Fibroblast of lung (primary cell): ENCODE measurements around the gene TOR4A. TPM values are rescaled to one million over a fixed set of nuclear protein-coding genes. Genes with fewer than 3 reads are reported as not detected.

Experiments
- DNase-seq, 2 donors: peaks; one replicate each; pipeline versions ENCODE4 v3.0.0 to v3.0.0-alpha.2; 2010; ENCODE audit warnings: low read depth in 2 of 2
- H2AFZ ChIP-seq: 2 replicates; pipeline ENCODE4 v1.5.1; 2012; ENCODE audit warnings: low read length, control low read depth, inconsistent platforms
- H3K27ac ChIP-seq: 2 replicates; pipeline ENCODE4 v1.5.1; 2011; ENCODE audit warnings: low read length, control low read depth; ENCODE audit not compliant: insufficient read depth
- H3K27me3 ChIP-seq: 2 replicates; pipeline ENCODE4 v1.5.1; 2011; ENCODE audit warnings: mild to moderate bottlenecking, low read length; ENCODE audit not compliant: control insufficient read depth, insufficient read depth
- H3K36me3 ChIP-seq: 2 replicates; pipeline ENCODE4 v1.5.1; 2011; ENCODE audit warnings: low read length; ENCODE audit not compliant: control insufficient read depth, insufficient read depth
- H3K4me1 ChIP-seq: 2 replicates; pipeline ENCODE4 v1.5.1; 2011; ENCODE audit warnings: low read length; ENCODE audit not compliant: control insufficient read depth, insufficient read depth; ENCODE audit errors: extremely low read depth
- H3K4me2 ChIP-seq: 2 replicates; pipeline ENCODE4 v1.5.1; 2011; ENCODE audit warnings: low read length, control low read depth; ENCODE audit not compliant: insufficient read depth; ENCODE audit errors: extremely low read depth
- H3K4me3 ChIP-seq, 4 experiments: fragments of 200-600 bp in 1 of 4; sonication (generic) in 1 of 4; replicated peaks in 1 of 4; 2 replicates each; pipeline ENCODE4 v1.5.1; 2011 to 2016; ENCODE audit warnings: low read length in 4 of 4, low read depth in 3 of 4, mild to moderate bottlenecking in 3 of 4, control low read depth in 2 of 4, inconsistent platforms in 1 of 4, mixed read lengths in 1 of 4; ENCODE audit not compliant: insufficient read depth in 1 of 4; ENCODE audit errors: control extremely low read depth in 1 of 4
- H3K79me2 ChIP-seq: 2 replicates; pipeline ENCODE4 v1.5.1; 2012; ENCODE audit warnings: mild to moderate bottlenecking, low read length, inconsistent platforms; ENCODE audit not compliant: control insufficient read depth, insufficient read depth
- H3K9ac ChIP-seq: 2 replicates; pipeline ENCODE4 v1.5.1; 2011; ENCODE audit warnings: mild to moderate bottlenecking, low read length, control low read depth; ENCODE audit not compliant: insufficient read depth
- H3K9me3 ChIP-seq: 2 replicates; pipeline ENCODE4 v1.5.1; 2012; ENCODE audit warnings: low read depth, low read length; ENCODE audit not compliant: control insufficient read depth, insufficient read depth
- H4K20me1 ChIP-seq: 2 replicates; pipeline ENCODE4 v1.5.1; 2011; ENCODE audit warnings: low read length; ENCODE audit not compliant: control insufficient read depth, insufficient read depth; ENCODE audit errors: extremely low read depth
- EZH2 ChIP-seq: IDR thresholded peaks from 2 replicates; pipeline ENCODE4 v1.5.1; 2012; ENCODE audit warnings: low read length, control low read depth, mild to moderate bottlenecking; ENCODE audit errors: missing control alignments
- polyA plus RNA-seq, 2 donors: library from polyadenylated mRNA; depleted of rRNA in 1 of 2; stranded (reverse) in 1 of 2; unstranded in 1 of 2; fragments of >200 nt; gene quantifications; 2 replicates each; pipeline ENCODE4 v1.2.1, GENCODE V29; 2011 to 2012; ENCODE audit warnings: missing spikeins in 1 of 2
- total RNA-seq: library from RNA; depleted of rRNA; stranded (reverse); fragments of >200 nt; gene quantifications from 2 replicates; pipeline ENCODE4 v1.2.1, GENCODE V29; 2014
- TF ChIP-seq, protein P1 (sequence below), 2 donors: IDR thresholded peaks in 1 of 2; conservative IDR thresholded peaks in 1 of 2; 1 replicate in 1 of 2; 2 replicates in 1 of 2; pipeline ENCODE4 v1.5.1; 2011 to 2012; ENCODE audit warnings: low read length in 2 of 2, control low read depth in 1 of 2, inconsistent platforms in 1 of 2, low read depth in 1 of 2, mild to moderate bottlenecking in 1 of 2

TOR4A gene
- total and polyA plus RNA-seq, 2 donors (not counting 1 experiment from before 2014, with no cell fraction given), result 3.3 to 22.1 TPM

DNA sequence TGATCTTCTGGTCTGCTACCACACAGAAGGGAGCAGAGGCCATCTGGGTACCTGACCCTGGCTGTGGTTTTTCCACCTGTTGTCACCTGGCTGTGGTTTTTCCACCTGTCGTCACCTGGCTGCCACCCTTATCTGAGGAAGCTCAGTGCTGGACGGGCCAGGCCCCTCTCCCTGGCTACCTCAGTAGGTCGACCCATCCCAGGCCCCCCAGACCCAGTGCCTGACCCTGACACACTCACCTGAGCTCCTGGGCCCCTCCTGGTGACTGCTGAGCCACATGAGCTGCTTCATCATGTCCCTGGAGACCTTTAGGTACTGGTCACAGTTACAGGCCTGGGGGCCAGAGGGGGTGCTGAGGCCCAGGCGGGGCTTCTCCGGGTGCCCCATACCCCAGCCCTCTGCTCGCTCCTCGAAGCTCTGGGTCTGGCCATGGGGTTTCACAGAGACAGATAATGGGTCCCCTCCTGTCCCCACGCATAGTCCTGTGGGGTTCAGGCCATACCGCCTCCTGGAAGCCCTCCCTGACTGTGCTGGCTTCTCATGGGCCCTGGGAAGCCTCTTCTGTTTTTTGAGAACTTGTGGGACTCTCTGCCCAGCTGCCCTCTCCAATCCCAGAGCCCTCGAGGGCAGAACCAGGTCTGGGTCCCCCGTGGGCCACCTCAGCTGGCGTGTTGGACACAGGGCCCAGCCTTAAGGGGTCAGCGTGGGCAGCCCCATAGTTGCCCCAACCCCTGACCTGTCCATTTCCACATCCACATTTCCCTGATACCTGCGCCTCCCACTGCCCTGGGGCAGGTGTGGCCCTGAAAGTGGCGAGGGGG is 32.1 kb downstream of the TOR4A start:
- TF ChIP-seq EZH2, result no peak
- TF ChIP-seq, protein P1, sequence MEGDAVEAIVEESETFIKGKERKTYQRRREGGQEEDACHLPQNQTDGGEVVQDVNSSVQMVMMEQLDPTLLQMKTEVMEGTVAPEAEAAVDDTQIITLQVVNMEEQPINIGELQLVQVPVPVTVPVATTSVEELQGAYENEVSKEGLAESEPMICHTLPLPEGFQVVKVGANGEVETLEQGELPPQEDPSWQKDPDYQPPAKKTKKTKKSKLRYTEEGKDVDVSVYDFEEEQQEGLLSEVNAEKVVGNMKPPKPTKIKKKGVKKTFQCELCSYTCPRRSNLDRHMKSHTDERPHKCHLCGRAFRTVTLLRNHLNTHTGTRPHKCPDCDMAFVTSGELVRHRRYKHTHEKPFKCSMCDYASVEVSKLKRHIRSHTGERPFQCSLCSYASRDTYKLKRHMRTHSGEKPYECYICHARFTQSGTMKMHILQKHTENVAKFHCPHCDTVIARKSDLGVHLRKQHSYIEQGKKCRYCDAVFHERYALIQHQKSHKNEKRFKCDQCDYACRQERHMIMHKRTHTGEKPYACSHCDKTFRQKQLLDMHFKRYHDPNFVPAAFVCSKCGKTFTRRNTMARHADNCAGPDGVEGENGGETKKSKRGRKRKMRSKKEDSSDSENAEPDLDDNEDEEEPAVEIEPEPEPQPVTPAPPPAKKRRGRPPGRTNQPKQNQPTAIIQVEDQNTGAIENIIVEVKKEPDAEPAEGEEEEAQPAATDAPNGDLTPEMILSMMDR (conservative IDR thresholded peaks at IDR 0.05 in 1 of 2, IDR thresholded peaks at IDR 0.05 in 1 of 2; ENCODE audit: low read depth in 1 of 2, low read length in 2 of 2), result no peak
- Histone ChIP-seq H3K27me3 (peaks cover 4% of the 10 kb centered on the region), H2AFZ (no peak overlapping the region), H3K9ac (no peak overlapping the region), H3K9me3 (no peaks in the 10 kb centered on the region), H3K4me3 (no peak overlapping the region), H3K4me1 (peaks cover 4% of the 10 kb centered on the region), H3K36me3 (no peaks in the 10 kb centered on the region), H4K20me1 (no peaks in the 10 kb centered on the region), H3K79me2 (no peaks in the 10 kb centered on the region), H3K27ac (no peak overlapping the region), H3K4me2 (no peak overlapping the region)
- no peak for DNase-seq

- Histone ChIP-seq H3K9me3 (no peaks in the 10 kb centered on the region), H3K36me3 (no peaks in the 10 kb centered on the region), H3K4me2 (no peak overlapping the region), H4K20me1 (no peaks in the 10 kb centered on the region), H2AFZ (no peak overlapping the region), H3K27ac (no peak overlapping the region), H3K9ac (no peak overlapping the region), H3K27me3 (peaks cover 4% of the 10 kb centered on the region), H3K4me3 (no peak overlapping the region), H3K79me2 (no peaks in the 10 kb centered on the region), H3K4me1 (peaks cover under 1% of the 10 kb centered on the region)
- TF ChIP-seq, protein P1 (conservative IDR thresholded peaks at IDR 0.05 in 1 of 2, IDR thresholded peaks at IDR 0.05 in 1 of 2; ENCODE audit: low read depth in 1 of 2, low read length in 2 of 2), result no peak
- no peak for TF ChIP-seq EZH2
- DNase-seq, result no peak
These were observed 32.9 kb downstream of the TOR4A start for GRCh38 chr9:137310189-137311052.
